NAMALWA (cell line): ENCODE results near the gene KDM6B.
A peak's percentile ranks its signal among the peaks of the same experiment; 100 is the strongest.
"Not testable (repeated sequence)": the region's sequence is repeated elsewhere in the genome, so short reads cannot be mapped to it uniquely, and the experiment has no call there.

ENCODE experiments used
- DNase-seq: peaks from one replicate; pipeline ENCODE4 v3.0.0-alpha.2; 2015; ENCODE audit warnings: low spot score

The KDM6B gene

GRCh38 chr17:7833795-7834541 lies at the start of gene KDM6B:
TSS of gene KDM6B (plus strand) at chr17:7834217. CDS start at chr17:7845555, 11,338 bp downstream.
- DNase-seq = peak; percentile 76

- no peak for DNase-seq
These were observed 47.2 kb upstream of the KDM6B start for GRCh38 chr17:7786866-7787265.

GRCh38 chr17:7789131-7789530 lies 44.9 kb upstream of the KDM6B start:
- DNase-seq = no peak

- no peak for DNase-seq
These were observed 43.9 kb upstream of the KDM6B start for GRCh38 chr17:7790150-7790549.

- DNase-seq = no peak
These were observed 41.4 kb upstream of the KDM6B start for GRCh38 chr17:7792611-7793010.

- no peak for DNase-seq
These were observed 39.8 kb upstream of the KDM6B start for GRCh38 chr17:7794075-7794663.

GRCh38 chr17:7797976-7798375 lies 36.0 kb upstream of the KDM6B start:
- DNase-seq = no peak

GRCh38 chr17:7798839-7799238 lies 35.2 kb upstream of the KDM6B start:
- DNase-seq = no peak

- DNase-seq = no peak
These were observed 30.0 kb upstream of the KDM6B start for GRCh38 chr17:7803981-7804380.

- no peak for DNase-seq
These were observed 27.4 kb upstream of the KDM6B start for GRCh38 chr17:7806587-7806986.

GRCh38 chr17:7807206-7807605 lies 26.8 kb upstream of the KDM6B start:
- DNase-seq = no peak

- DNase-seq = no peak
These were observed 24.8 kb upstream of the KDM6B start for GRCh38 chr17:7809086-7809790.

- not testable (repeated sequence) for DNase-seq
These were observed 24.1 kb upstream of the KDM6B start for GRCh38 chr17:7809791-7810343.

- DNase-seq = no peak
These were observed 22.8 kb upstream of the KDM6B start for GRCh38 chr17:7811251-7811650.

- no peak for DNase-seq
These were observed 19.0 kb upstream of the KDM6B start for GRCh38 chr17:7814969-7815368.

GRCh38 chr17:7816926-7817642 lies 16.9 kb upstream of the KDM6B start:
- DNase-seq = no peak

- no peak for DNase-seq
These were observed 16.4 kb upstream of the KDM6B start for GRCh38 chr17:7817643-7817964.

- DNase-seq = no peak
These were observed 16.0 kb upstream of the KDM6B start for GRCh38 chr17:7818026-7818425.

GRCh38 chr17:7818746-7819645 lies 15.0 kb upstream of the KDM6B start:
- DNase-seq = no peak

GRCh38 chr17:7820231-7820630 lies 13.8 kb upstream of the KDM6B start:
- DNase-seq = no peak

GRCh38 chr17:7822126-7822525 lies 11.9 kb upstream of the KDM6B start:
- no peak for DNase-seq
